Measurements from ENCODE around the gene AMPD2. TPM values are rescaled to one million over a fixed set of nuclear protein-coding genes. Genes with fewer than 3 reads are reported as not detected.

The AMPD2 gene
- total and polyA plus RNA-seq, 9 of the 15 experiments (the other 6 are each of a cell fraction or from before 2014, with no cell fraction given): 2.0 to 77.7 (median 28.2) TPM

DNA sequence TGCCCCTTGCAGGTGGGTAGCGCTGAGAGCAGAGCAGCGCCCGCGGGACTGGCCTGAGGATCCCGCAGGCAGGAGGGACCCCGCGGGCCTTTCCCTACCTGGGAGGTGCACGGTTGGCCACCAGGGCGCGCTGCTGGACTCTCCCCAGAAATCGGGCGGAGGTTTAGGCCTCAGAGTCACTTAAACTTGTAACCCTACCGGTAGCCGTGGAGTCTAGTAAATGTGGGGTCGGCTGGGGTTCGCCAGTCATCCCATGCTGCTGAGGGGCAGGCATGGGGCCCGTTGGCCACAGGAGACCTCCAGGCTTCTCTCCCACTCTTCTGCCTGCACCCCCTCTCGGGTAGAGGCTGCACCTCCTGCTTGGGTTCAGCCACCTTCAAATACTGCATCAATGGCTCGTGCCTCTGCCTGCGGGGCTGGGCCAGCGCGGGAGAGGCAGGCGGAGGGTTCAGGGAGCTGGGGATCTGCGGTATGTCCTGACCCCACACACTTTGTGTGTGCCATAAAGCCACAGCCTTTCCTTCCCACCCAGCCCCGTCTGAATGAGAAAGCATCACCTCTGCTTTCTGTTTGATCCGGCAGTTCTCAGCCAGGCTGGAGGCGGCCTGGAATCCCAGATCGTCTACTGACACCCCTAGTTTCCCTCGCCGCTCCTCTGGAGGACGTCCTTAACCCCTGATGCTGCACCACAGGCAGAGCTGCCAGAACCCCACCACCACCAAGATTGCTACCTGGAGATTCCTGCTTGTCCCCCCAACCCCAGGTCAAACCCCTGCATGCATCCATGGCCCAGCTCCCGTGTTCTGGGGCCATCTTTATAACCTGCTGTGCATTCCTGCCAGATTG is 24.0 kb downstream of the AMPD2 start (continued):
- TF ChIP-seq, protein P1, sequence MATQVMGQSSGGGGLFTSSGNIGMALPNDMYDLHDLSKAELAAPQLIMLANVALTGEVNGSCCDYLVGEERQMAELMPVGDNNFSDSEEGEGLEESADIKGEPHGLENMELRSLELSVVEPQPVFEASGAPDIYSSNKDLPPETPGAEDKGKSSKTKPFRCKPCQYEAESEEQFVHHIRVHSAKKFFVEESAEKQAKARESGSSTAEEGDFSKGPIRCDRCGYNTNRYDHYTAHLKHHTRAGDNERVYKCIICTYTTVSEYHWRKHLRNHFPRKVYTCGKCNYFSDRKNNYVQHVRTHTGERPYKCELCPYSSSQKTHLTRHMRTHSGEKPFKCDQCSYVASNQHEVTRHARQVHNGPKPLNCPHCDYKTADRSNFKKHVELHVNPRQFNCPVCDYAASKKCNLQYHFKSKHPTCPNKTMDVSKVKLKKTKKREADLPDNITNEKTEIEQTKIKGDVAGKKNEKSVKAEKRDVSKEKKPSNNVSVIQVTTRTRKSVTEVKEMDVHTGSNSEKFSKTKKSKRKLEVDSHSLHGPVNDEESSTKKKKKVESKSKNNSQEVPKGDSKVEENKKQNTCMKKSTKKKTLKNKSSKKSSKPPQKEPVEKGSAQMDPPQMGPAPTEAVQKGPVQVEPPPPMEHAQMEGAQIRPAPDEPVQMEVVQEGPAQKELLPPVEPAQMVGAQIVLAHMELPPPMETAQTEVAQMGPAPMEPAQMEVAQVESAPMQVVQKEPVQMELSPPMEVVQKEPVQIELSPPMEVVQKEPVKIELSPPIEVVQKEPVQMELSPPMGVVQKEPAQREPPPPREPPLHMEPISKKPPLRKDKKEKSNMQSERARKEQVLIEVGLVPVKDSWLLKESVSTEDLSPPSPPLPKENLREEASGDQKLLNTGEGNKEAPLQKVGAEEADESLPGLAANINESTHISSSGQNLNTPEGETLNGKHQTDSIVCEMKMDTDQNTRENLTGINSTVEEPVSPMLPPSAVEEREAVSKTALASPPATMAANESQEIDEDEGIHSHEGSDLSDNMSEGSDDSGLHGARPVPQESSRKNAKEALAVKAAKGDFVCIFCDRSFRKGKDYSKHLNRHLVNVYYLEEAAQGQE (IDR thresholded peaks at IDR 0.05; ENCODE audit: borderline replicate concordance): peak; percentile 92
- TF ChIP-seq, protein P1 (CRISPR knock-in tag; IDR thresholded peaks at IDR 0.05; ENCODE audit: low read depth): no peak
- TF ChIP-seq, protein P2, sequence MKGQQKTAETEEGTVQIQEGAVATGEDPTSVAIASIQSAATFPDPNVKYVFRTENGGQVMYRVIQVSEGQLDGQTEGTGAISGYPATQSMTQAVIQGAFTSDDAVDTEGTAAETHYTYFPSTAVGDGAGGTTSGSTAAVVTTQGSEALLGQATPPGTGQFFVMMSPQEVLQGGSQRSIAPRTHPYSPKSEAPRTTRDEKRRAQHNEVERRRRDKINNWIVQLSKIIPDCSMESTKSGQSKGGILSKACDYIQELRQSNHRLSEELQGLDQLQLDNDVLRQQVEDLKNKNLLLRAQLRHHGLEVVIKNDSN (CRISPR knock-in tag; IDR thresholded peaks at IDR 0.05): peak; percentile 23; the same call in 1 of the 2 replicates
- TF ChIP-seq SOX6 (IDR thresholded peaks at IDR 0.05) (peak; percentile 34; the same call in 1 of the 2 replicates), NEUROD1 (IDR thresholded peaks at IDR 0.05; ENCODE audit: borderline replicate concordance, low read depth, low read length, partially characterized antibody) (peak; percentile 42), FOS (IDR thresholded peaks at IDR 0.05; ENCODE audit: extremely low read depth, insufficient read length) (no peak), BHLHE40 (IDR thresholded peaks at IDR 0.05; ENCODE audit: low read length) (peak; percentile 47; the same call in 1 of the 2 replicates), ZNF134 (CRISPR knock-in tag; conservative IDR thresholded peaks at IDR 0.05) (no peak), RCOR1 (IDR thresholded peaks at IDR 0.05; ENCODE audit: borderline replicate concordance in 1 of 2, low read depth in 2 of 2, low read length in 2 of 2) (peak in 1 of 2 experiments; percentile 80; a peak in 1 of 4 replicates), ZKSCAN1 (IDR thresholded peaks at IDR 0.05; ENCODE audit: low read depth, low read length) (0 out of 2 replicates have a peak, but pooled peaks have one; percentile 40), DNMT1 (IDR thresholded peaks at IDR 0.05) (no peak), ZNF324 (CRISPR knock-in tag; IDR thresholded peaks at IDR 0.05) (no peak), BCL6 (CRISPR knock-in tag; IDR thresholded peaks at IDR 0.05) (no peak), MTA2 (IDR thresholded peaks at IDR 0.05; ENCODE audit: low read depth) (no peak), TGIF2 (CRISPR knock-in tag; IDR thresholded peaks at IDR 0.05) (no peak), SP1 (CRISPR knock-in tag; IDR thresholded peaks at IDR 0.05) (peak; percentile 69), ETV6 (IDR thresholded peaks at IDR 0.05; ENCODE audit: borderline replicate concordance in 1 of 2, low read depth in 2 of 2, low read length in 1 of 2) (no peak), ETV6 (CRISPR knock-in tag; IDR thresholded peaks at IDR 0.05; ENCODE audit: borderline replicate concordance) (no peak)
- TF ChIP-seq, protein P3, sequence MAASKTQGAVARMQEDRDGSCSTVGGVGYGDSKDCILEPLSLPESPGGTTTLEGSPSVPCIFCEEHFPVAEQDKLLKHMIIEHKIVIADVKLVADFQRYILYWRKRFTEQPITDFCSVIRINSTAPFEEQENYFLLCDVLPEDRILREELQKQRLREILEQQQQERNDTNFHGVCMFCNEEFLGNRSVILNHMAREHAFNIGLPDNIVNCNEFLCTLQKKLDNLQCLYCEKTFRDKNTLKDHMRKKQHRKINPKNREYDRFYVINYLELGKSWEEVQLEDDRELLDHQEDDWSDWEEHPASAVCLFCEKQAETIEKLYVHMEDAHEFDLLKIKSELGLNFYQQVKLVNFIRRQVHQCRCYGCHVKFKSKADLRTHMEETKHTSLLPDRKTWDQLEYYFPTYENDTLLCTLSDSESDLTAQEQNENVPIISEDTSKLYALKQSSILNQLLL (CRISPR knock-in tag; IDR thresholded peaks at IDR 0.05; ENCODE audit: borderline replicate concordance): no peak
